Urothelium cell line (cell line): Measurements from ENCODE around the gene LIMS3.
"Not testable (repeated sequence)": the region's sequence is repeated elsewhere in the genome, so short reads cannot be mapped to it uniquely, and the experiment has no call there.

ENCODE experiments used
- DNase-seq: peaks from one replicate; pipeline ENCODE4 v3.0.0; 2011; ENCODE audit warnings: low spot score, mixed read lengths
- FAIRE-seq: peaks from 2 replicates; lab custom pipeline; 2011; peaks lifted over from hg19 to GRCh38; lab: Jason Lieb, UNC

The LIMS3 gene

GRCh38 chr2:109898462-109899336 lies at the start of gene LIMS3:
TSS of gene LIMS3 (plus strand) at chr2:109898688. CDS start at chr2:109898729, 41 bp downstream.
- FAIRE-seq, DNase-seq: not testable (repeated sequence)

- DNase-seq: not testable (repeated sequence)
These were observed 27.2 kb upstream of the LIMS3 start for GRCh38 chr2:109871129-109871751.

GRCh38 chr2:109876625-109877024 lies 21.9 kb upstream of the LIMS3 start:
- not testable (repeated sequence) for FAIRE-seq, DNase-seq

More at GRCh38 chr2:109871129-109871751, 27.2 kb upstream of the LIMS3 start:
- FAIRE-seq: not testable (repeated sequence)

GRCh38 chr2:109882112-109882511 lies 16.4 kb upstream of the LIMS3 start:
- not testable (repeated sequence) for FAIRE-seq, DNase-seq

GRCh38 chr2:109888414-109888813 lies 10.1 kb upstream of the LIMS3 start:
- not testable (repeated sequence) for DNase-seq, FAIRE-seq

- FAIRE-seq, DNase-seq: not testable (repeated sequence)
These were observed 8.6 kb upstream of the LIMS3 start for GRCh38 chr2:109889909-109890308.

GRCh38 chr2:109891024-109891423 lies 7.5 kb upstream of the LIMS3 start:
- not testable (repeated sequence) for DNase-seq, FAIRE-seq

GRCh38 chr2:109893736-109894135 lies 4.8 kb upstream of the LIMS3 start:
- FAIRE-seq, DNase-seq: not testable (repeated sequence)

- not testable (repeated sequence) for FAIRE-seq, DNase-seq
These were observed 4.3 kb upstream of the LIMS3 start for GRCh38 chr2:109894141-109894540.

- not testable (repeated sequence) for DNase-seq, FAIRE-seq
These were observed 3.2 kb upstream of the LIMS3 start for GRCh38 chr2:109895090-109895869.

- not testable (repeated sequence) for DNase-seq, FAIRE-seq
These were observed 2.3 kb upstream of the LIMS3 start for GRCh38 chr2:109896212-109896611.

- not testable (repeated sequence) for FAIRE-seq, DNase-seq
These were observed 573 bp upstream of the LIMS3 start for GRCh38 chr2:109897769-109898461.

GRCh38 chr2:109905796-109906195 lies 7.3 kb downstream of the LIMS3 start:
- FAIRE-seq, DNase-seq: not testable (repeated sequence)

- FAIRE-seq, DNase-seq: not testable (repeated sequence)
These were observed 10.1 kb downstream of the LIMS3 start for GRCh38 chr2:109908626-109909025.

GRCh38 chr2:109910789-109911188 lies 12.3 kb downstream of the LIMS3 start:
- FAIRE-seq: not testable (repeated sequence)

GRCh38 chr2:109913911-109914310 lies 15.4 kb downstream of the LIMS3 start:
- FAIRE-seq, DNase-seq: not testable (repeated sequence)

More at GRCh38 chr2:109910789-109911188, 12.3 kb downstream of the LIMS3 start:
- not testable (repeated sequence) for DNase-seq

- FAIRE-seq, DNase-seq: not testable (repeated sequence)
These were observed 16.1 kb downstream of the LIMS3 start for GRCh38 chr2:109914552-109914951.

GRCh38 chr2:109915830-109916229 lies 17.3 kb downstream of the LIMS3 start:
- DNase-seq, FAIRE-seq: not testable (repeated sequence)

- FAIRE-seq, DNase-seq: not testable (repeated sequence)
These were observed 21.7 kb downstream of the LIMS3 start for GRCh38 chr2:109920162-109920561.
